Caki2 (cell line): ENCODE measurements around the gene SLC13A1. TPM values are rescaled to one million over a fixed set of nuclear protein-coding genes. Genes with fewer than 3 reads are reported as not detected.
"Not testable (repeated sequence)": the region's sequence is repeated elsewhere in the genome, so short reads cannot be mapped to it uniquely, and the experiment has no call there.

Experiments used
- DNase-seq: peaks from one replicate; pipeline ENCODE4 v3.0.0-alpha.2; 2015; ENCODE audit warnings: low read depth
- in situ Hi-C: cut with HindIII; loops from 2 replicates; pipeline ENCODE4 v1.10.0; 2016; ENCODE audit warnings: low sequenced_read_pairs, low pct_unique_long_range_greater_than_20kb, mixed read lengths
- total RNA-seq: library from RNA; depleted of rRNA; stranded (reverse); fragments of >200 nt; shearing (Covaris generic); gene quantifications from 2 replicates; pipeline ENCODE4 v1.2.3, GENCODE V29; 2014; ENCODE audit warnings: low replicate concordance; rRNA removed

Gene SLC13A1
- total RNA-seq, 1 experiment from 2014 or later = not detected

- in situ Hi-C loops, DNase-seq: not testable (repeated sequence)
Observed at GRCh38 chr7:123084861-123085260, 114.9 kb downstream of the SLC13A1 start.

GRCh38 chr7:123079021-123079420, 120.7 kb downstream of the SLC13A1 start:
- in situ Hi-C loops = no loop called here
- DNase-seq = no peak

- DNase-seq = no peak
- in situ Hi-C loops = no loop called here
Observed at GRCh38 chr7:123075838-123076467, 123.8 kb downstream of the SLC13A1 start.

GRCh38 chr7:123070702-123071286, 129.0 kb downstream of the SLC13A1 start:
- in situ Hi-C loops = no loop called here
- no peak for DNase-seq

- in situ Hi-C loops = no loop called here
- DNase-seq = no peak
Observed at GRCh38 chr7:123067814-123068213, 132.0 kb downstream of the SLC13A1 start.

Other genes with a start within 250 kb of the SLC13A1 start
- gene TAS2R16, start 204.3 kb downstream of the SLC13A1 start, total RNA-seq = not detected in 2 replicates